ENCODE results near the gene MED22.

Gene MED22

GRCh38 chr9:133380734-133381133 lies 32.8 kb upstream of the MED22 start:
- no peak overlapping the region for H3K4me2 ChIP-seq (ENCODE audit: low read depth, low read length, poor library complexity, severe bottlenecking)
- H3K9ac ChIP-seq (ENCODE audit: low read length), result no peak overlapping the region
- no peaks in the 10 kb centered on the region for H4K20me1 ChIP-seq (ENCODE audit: low read depth, low read length)
- H2AFZ ChIP-seq (ENCODE audit: low read depth, low read length, severe bottlenecking), result no peak overlapping the region
- H3K9me2 ChIP-seq (replicated peaks; ENCODE audit: insufficient read depth, low read length), result no peaks in the 10 kb centered on the region
- no peak overlapping the region for H3K27ac ChIP-seq (ENCODE audit: low read depth, low read length)
- H3K27me3 ChIP-seq (ENCODE audit: low read length), result no peaks in the 10 kb centered on the region
- H3K36me3 ChIP-seq (ENCODE audit: low read length), result no peaks in the 10 kb centered on the region
- peaks cover 5% of the 10 kb centered on the region; the same call in 1 of the 2 replicates for H3F3A ChIP-seq (ENCODE audit: insufficient read depth)
- H3K4me3 ChIP-seq (ENCODE audit: insufficient read depth, low read length, poor library complexity, severe bottlenecking), result no peak overlapping the region
- no peaks in the 10 kb centered on the region; the same call in 1 of the 2 replicates for H3K9me3 ChIP-seq (ENCODE audit: insufficient read depth, low read length)
- H3K79me2 ChIP-seq (ENCODE audit: insufficient read depth, low read length), result no peaks in the 10 kb centered on the region
- TF ChIP-seq CTCF (IDR thresholded peaks at IDR 0.05; ENCODE audit: insufficient read depth, low read length, poor library complexity, severe bottlenecking), result no peak
- TF ChIP-seq EZH2phosphoT487 (conservative IDR thresholded peaks at IDR 0.05; ENCODE audit: low read length), result no peak

DNA sequence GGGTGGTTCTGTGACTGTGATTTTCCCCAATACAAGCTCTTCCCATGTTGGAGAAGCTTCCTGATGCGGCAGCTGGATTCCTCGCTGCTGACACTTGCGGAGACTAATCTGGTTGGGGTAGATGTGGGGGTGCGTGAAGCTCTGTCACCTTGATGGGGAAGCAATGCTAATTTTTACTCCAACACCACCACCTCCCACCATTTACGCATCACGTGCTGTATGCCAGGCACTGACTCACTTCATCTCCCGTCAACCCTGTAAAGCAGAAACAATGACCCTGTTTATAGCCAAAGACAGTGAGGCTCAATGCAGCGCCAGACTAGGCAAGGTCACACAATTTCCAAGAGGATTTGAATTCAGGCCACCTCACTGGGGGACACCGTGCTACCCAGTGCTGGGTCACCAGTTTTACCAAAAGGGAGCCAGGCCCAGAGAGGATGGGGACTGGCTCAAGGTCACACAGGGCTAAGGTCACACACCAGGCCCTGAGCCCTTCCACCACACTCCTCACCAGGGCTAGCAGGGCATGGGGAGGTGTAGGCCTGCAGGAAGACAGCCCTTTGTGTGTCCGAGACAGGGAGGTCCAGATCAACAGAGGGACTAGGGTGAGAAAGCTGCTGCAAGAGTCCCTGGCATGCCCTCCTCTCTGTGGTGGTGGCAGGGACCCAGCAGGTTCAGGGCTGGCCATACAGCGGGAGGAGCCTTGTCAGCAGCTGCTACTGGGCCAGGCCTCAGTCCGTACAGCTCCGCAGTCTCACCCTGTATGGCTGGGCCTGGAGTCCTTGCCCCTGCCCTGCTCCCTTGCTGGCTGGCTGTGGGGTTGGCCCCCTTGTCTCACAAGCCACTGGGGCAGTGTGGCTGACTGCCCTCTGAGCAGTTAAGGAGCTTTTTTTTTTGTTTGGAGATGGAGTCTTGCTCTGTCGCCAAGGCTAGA lies 31.5 kb upstream of the MED22 start:
- H3K27me3 ChIP-seq (ENCODE audit: low read length), result no peaks in the 10 kb centered on the region
- no peaks in the 10 kb centered on the region for H3K9me2 ChIP-seq (replicated peaks; ENCODE audit: insufficient read depth, low read length)
- H3K4me3 ChIP-seq (ENCODE audit: insufficient read depth, low read length, poor library complexity, severe bottlenecking), result no peak overlapping the region
- TF ChIP-seq CTCF (IDR thresholded peaks at IDR 0.05; ENCODE audit: insufficient read depth, low read length, poor library complexity, severe bottlenecking), result no peak
- no peak for TF ChIP-seq EZH2phosphoT487 (conservative IDR thresholded peaks at IDR 0.05; ENCODE audit: low read length)
- H3K27ac ChIP-seq (ENCODE audit: low read depth, low read length), result no peak overlapping the region
- H2AFZ ChIP-seq (ENCODE audit: low read depth, low read length, severe bottlenecking), result no peak overlapping the region
- no peak overlapping the region for H3K9ac ChIP-seq (ENCODE audit: low read length)
- peaks cover 5% of the 10 kb centered on the region; the same call in 1 of the 2 replicates for H3F3A ChIP-seq (ENCODE audit: insufficient read depth)
- no peaks in the 10 kb centered on the region for H3K36me3 ChIP-seq (ENCODE audit: low read length)
- no peak overlapping the region for H3K4me2 ChIP-seq (ENCODE audit: low read depth, low read length, poor library complexity, severe bottlenecking)
- no peaks in the 10 kb centered on the region for H4K20me1 ChIP-seq (ENCODE audit: low read depth, low read length)
- H3K79me2 ChIP-seq (ENCODE audit: insufficient read depth, low read length), result peaks cover 12% of the 10 kb centered on the region
- H3K9me3 ChIP-seq (ENCODE audit: insufficient read depth, low read length), result no peaks in the 10 kb centered on the region; the same call in 1 of the 2 replicates

GRCh38 chr9:133378408-133378962 lies 30.6 kb upstream of the MED22 start:
- peaks cover 21% of the 10 kb centered on the region for H3K79me2 ChIP-seq (ENCODE audit: insufficient read depth, low read length)
- no peaks in the 10 kb centered on the region for H3K27me3 ChIP-seq (ENCODE audit: low read length)
- H3K36me3 ChIP-seq (ENCODE audit: low read length), result no peaks in the 10 kb centered on the region
- no peaks in the 10 kb centered on the region for H3K9me2 ChIP-seq (replicated peaks; ENCODE audit: insufficient read depth, low read length)
- H2AFZ ChIP-seq (ENCODE audit: low read depth, low read length, severe bottlenecking), result no peak overlapping the region
- no peak overlapping the region for H3K27ac ChIP-seq (ENCODE audit: low read depth, low read length)
- H3K9ac ChIP-seq (ENCODE audit: low read length), result no peak overlapping the region
- H4K20me1 ChIP-seq (ENCODE audit: low read depth, low read length), result no peaks in the 10 kb centered on the region
- peaks cover 5% of the 10 kb centered on the region; the same call in 1 of the 2 replicates for H3F3A ChIP-seq (ENCODE audit: insufficient read depth)
- no peaks in the 10 kb centered on the region; the same call in 1 of the 2 replicates for H3K9me3 ChIP-seq (ENCODE audit: insufficient read depth, low read length)
- no peak for TF ChIP-seq EZH2phosphoT487 (conservative IDR thresholded peaks at IDR 0.05; ENCODE audit: low read length)
- TF ChIP-seq CTCF (IDR thresholded peaks at IDR 0.05; ENCODE audit: insufficient read depth, low read length, poor library complexity, severe bottlenecking), result no peak
- no peak overlapping the region for H3K4me2 ChIP-seq (ENCODE audit: low read depth, low read length, poor library complexity, severe bottlenecking)
- no peak overlapping the region for H3K4me3 ChIP-seq (ENCODE audit: insufficient read depth, low read length, poor library complexity, severe bottlenecking)

Data from SU-DHL-6 (cell line).